GM10248 (cell line): ENCODE measurements around the gene IL1R2.

Experiments
- CTCF ChIA-PET: fragments of 300-600 bp; sonication (Branson Sonifier 250); formaldehyde crosslinking; extraction: SDS; loops from one replicate; lab custom pipeline; 2021; ENCODE audit warnings: antibody characterized with exemption; lab: Yijun Ruan, JAX
- POLR2A ChIA-PET: fragments of 350-650 bp; sonication (Branson Sonifier 250); formaldehyde crosslinking; extraction: SDS; loops from one replicate; lab custom pipeline; 2020; ENCODE audit warnings: antibody characterized with exemption; lab: Yijun Ruan, JAX
- DNase-seq: peaks from one replicate; pipeline ENCODE4 v3.0.0; 2012; ENCODE audit errors: extremely low spot score
- CTCF ChIP-seq: IDR thresholded peaks from 2 replicates; pipeline ENCODE4 v1.5.1; 2012; ENCODE audit warnings: mild to moderate bottlenecking, low read depth; ENCODE audit errors: extremely low read depth, missing control alignments, control extremely low read depth

IL1R2 gene

GRCh38 chr2:101991721-101992145 lies at the start of gene IL1R2:
Gene IL1R2, plus strand, starts transcription at chr2:101991960. Its CDS starts 16,616 bp downstream, at chr2:102008576.
- POLR2A ChIA-PET = no interaction called here
- TF ChIP-seq CTCF = no peak
- CTCF ChIA-PET = interaction anchor here (1.0 kb wide), 1 partner anchor 14 kb away, joined by 3 read pairs; no protein-coding TSS in a partner anchor
- no peak for DNase-seq

- no peak for TF ChIP-seq CTCF
- POLR2A ChIA-PET = no interaction called here
- CTCF ChIA-PET = no interaction called here
- no peak for DNase-seq
Measured at GRCh38 chr2:101942851-101943250, 48.9 kb upstream of the IL1R2 start.

- CTCF ChIA-PET = interaction anchor here (1.6 kb wide), 1 partner anchor 63 kb away, joined by 6 read pairs; no protein-coding TSS in a partner anchor
- POLR2A ChIA-PET = no interaction called here
- TF ChIP-seq CTCF = no peak
- DNase-seq = no peak
Measured at GRCh38 chr2:101946372-101947039, 45.3 kb upstream of the IL1R2 start.

GRCh38 chr2:101947374-101947773 lies 44.4 kb upstream of the IL1R2 start:
- no peak for DNase-seq
- TF ChIP-seq CTCF = no peak
- CTCF ChIA-PET = interaction anchor here (2.6 kb wide), 1 partner anchor 15 kb away, joined by 8 read pairs; no protein-coding TSS in a partner anchor
- POLR2A ChIA-PET = no interaction called here

- CTCF ChIA-PET = interaction anchor here (2.6 kb wide), 1 partner anchor 16 kb away, joined by 8 read pairs; no protein-coding TSS in a partner anchor
- no peak for TF ChIP-seq CTCF
- DNase-seq = no peak
- POLR2A ChIA-PET = no interaction called here
Measured at GRCh38 chr2:101948625-101949155, 43.1 kb upstream of the IL1R2 start.

GRCh38 chr2:101949304-101949703 lies 42.5 kb upstream of the IL1R2 start:
- no peak for TF ChIP-seq CTCF
- DNase-seq = no peak
- ChIA-PET POLR2A (no interaction called here), CTCF (interaction anchor here (2.6 kb wide), 1 partner anchor 17 kb away, joined by 8 read pairs; no protein-coding TSS in a partner anchor)
